Cerebellar nuclear complex (tissue), 1 donor: ENCODE data around the gene CAPZA1.

ENCODE experiments used
- DNase-seq, 2 experiments: peaks; one replicate each; lab custom pipeline; 2025; lab: John Stamatoyannopoulos, UW

CAPZA1 gene

GRCh38 chr1:112715264-112716053, 95.8 kb downstream of the CAPZA1 start, which contains the start of gene PPM1J:
Gene PPM1J, minus strand, starts transcription at chr1:112715332. Its CDS starts 31 bp downstream, at chr1:112715301.
- peak in 1 of 2 experiments; percentile 40 for DNase-seq

- peak; percentile 47 to 83 for DNase-seq
These were observed 96.6 kb downstream of the CAPZA1 start for GRCh38 chr1:112716133-112716720.

- DNase-seq = no peak
These were observed 97.7 kb downstream of the CAPZA1 start for GRCh38 chr1:112717263-112717873.

- peak in 1 of 2 experiments; percentile 49 for DNase-seq
These were observed 99.2 kb downstream of the CAPZA1 start for GRCh38 chr1:112718691-112719418.

- no peak for DNase-seq
These were observed 100.1 kb downstream of the CAPZA1 start for GRCh38 chr1:112719706-112720105.

- no peak for DNase-seq
These were observed 101.2 kb downstream of the CAPZA1 start for GRCh38 chr1:112720800-112721199.
